Stimulated activated CD4-positive, alpha-beta T cell treated with anti-CD3 and anti-CD28 coated beads, Interleukin-2, amount 100 ng/mL, for 48 hours (primary cell): ENCODE data around the gene RSPO3.

Source experiments
- DNase-seq, 2 donors: peaks; one replicate each; pipeline ENCODE4 v3.0.0-alpha.2; 2020

Gene RSPO3

GRCh38 chr6:127164036-127164435, 45.6 kb downstream of the RSPO3 start:
- DNase-seq, result no peak

DNA sequence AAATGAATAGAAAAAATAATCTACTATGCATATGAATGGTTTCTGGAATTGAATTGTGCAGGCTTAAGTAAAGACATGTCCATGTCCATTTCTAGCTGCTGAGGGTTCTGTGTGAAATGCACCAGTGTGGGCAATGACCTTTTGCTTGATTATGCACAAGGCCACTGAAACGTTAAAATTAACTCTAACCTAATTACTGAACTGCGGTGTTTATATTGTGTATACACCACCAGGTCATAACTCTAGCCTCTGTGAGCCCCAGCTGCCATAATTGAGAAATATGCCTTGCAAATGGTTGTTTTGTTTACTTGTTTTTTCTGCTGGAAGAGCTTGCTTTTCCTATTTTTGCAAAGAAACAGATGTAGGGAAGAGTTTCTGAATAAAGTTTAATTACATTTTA, 46.1 kb downstream of the RSPO3 start:
- DNase-seq, result no peak

- no peak for DNase-seq
These were observed 54.9 kb downstream of the RSPO3 start for GRCh38 chr6:127173156-127173940.

DNA sequence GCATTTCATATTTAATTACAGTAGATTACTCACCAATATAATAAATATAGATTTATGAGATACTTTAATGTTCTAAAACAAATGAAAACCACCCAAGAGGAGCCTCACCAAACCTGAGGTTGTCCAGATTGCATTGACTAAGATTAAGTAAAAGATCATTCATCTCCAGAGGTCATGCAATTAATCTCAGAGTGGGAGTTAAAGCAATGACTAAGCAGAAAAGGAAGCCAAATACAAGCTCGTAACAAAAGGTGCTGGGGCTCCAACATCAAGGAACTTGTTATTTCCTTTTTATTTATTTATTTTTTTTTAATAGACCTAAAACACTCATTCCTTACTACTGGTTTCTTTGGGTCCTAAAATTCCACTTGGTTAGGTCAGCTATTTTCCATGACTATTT, 57.7 kb downstream of the RSPO3 start:
- DNase-seq, result no peak

DNA sequence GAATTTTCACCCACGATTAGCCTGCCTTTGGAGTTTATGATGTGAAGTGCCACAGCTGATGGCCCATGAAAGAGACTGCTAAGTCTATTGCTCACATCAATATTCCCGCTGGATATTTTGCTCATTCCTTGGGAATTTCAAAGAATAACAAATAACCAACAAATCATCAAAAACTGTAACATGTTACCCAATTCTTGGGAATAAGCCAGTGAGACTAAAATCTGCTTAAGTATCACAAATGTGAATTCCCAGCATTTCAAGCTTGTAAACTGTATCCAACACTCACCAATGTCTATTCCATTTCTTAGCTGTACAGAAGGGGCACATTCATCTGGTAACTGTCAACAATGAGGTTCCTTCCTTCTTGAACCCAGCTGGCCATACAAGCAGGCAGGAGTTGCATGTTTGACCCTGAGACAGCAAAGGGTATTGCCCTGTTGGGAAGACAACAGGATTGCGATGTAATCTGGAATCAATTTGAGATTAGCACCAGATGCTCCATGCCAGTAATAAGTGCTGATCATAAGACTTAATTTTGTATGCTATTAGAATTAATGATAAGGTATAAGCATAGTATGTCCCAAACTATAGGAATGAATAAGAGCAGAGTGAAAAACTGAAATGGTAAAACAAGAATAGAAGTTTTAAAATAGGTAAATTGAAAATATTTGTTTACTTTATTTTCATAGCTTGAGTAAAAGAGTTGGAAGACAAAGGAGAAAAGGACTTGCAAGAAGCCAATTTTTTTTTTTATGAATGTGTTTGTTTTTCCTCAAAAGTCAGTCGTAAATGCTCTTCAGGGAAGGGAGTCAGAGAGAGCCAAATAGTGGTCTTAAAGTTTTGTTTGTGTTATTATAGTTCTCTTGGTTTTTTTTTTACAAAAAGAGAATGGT, 58.8 kb downstream of the RSPO3 start:
- no peak for DNase-seq

DNA sequence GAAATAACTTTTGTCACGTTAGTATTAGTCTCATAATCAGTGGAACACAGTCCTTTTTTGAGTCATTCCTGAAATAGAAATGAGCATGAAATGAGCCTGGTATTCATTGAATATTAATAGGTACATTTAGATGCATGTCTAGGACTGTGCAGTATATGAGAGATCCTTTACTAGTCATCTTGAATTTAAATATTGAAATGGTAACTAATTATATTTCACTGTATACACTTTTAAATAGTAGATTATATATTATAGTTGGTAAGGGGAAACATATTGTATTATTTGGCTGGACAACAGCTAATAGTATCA, 59.4 kb downstream of the RSPO3 start:
- DNase-seq, result no peak

DNA sequence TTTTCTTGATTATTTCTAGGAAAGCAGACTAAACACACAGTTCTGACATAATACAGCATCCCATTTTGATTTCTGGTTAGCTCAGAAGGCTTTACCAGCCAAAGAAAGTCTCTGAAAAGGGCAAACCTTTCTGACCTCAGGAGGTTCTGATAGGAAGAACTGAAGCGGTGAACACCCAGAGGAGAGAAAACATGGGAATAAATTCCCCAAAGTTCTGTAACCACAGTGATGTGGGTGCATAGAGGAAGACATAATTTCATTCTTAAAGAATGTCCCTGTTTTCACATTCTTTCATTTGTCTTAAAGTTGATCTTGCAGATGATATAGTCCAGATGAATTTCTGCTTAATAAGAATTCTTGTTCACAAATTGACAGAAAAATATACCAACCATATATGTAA, 60.3 kb downstream of the RSPO3 start:
- DNase-seq, result no peak

DNA sequence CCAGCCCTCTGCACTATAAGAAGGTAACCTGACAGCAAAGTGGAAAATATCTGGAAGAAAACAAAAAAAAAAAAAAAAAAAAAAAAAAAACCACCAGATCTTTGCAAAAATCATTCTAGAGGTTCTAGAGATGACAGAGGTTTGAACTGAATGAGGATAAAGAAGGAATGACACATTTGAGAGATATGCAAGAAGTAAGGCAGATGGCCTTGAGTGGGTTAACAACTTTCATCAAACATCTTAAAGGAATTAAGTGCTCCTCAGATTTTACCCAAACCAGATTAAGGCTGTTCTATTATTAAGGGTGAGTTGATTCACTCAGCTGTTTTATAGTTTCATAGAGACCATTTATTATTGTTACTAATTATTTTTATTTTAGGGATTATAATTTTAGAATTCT, 62.0 kb downstream of the RSPO3 start:
- DNase-seq, result no peak

GRCh38 chr6:127182501-127182900, 64.0 kb downstream of the RSPO3 start:
- DNase-seq, result no peak

- DNase-seq, result no peak
These were observed 67.0 kb downstream of the RSPO3 start for GRCh38 chr6:127185437-127185995.

GRCh38 chr6:127186889-127187288, 68.4 kb downstream of the RSPO3 start:
- DNase-seq, result peak; percentile 70 to 71

DNA sequence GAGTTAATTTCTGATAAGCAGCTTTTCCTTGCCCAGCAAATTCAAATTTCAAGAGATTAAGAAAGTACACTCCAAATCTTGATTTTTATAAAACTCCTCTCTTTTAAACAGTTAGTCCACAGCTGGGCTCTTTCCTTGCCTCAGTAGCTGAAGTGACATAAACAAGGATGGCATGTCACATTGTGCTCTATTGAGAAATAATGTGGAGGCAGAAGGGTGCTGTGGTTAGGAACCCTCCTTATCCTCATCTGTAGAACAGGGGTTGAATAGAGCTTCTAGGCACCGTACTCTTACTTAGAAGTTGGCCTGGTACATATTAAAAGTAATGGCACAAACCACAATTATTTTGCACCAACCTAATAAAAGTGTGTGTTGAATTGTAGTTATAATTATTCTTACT, 70.3 kb downstream of the RSPO3 start:
- no peak for DNase-seq

DNA sequence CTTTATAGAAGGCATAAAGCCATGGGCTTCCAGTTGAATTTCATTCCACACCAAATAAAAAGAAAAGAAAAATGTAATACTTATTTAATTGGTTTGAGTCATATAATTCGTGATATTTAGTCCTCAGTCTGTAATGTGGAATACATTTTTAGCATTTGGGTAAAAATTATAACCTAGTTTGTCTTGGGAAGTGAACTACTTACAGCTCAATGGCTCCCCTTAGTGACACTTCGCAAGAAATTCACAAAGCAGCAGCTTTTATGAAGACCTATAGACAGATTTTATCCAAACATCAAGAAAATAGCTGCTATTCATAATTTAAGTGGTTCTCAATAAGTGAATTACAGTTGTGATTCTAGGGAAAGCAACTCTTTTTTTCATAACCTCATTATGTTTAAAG, 72.1 kb downstream of the RSPO3 start:
- no peak for DNase-seq

GRCh38 chr6:127191716-127192115, 73.2 kb downstream of the RSPO3 start:
- DNase-seq, result no peak

- DNase-seq, result no peak
These were observed 74.6 kb downstream of the RSPO3 start for GRCh38 chr6:127192911-127193541.

DNA sequence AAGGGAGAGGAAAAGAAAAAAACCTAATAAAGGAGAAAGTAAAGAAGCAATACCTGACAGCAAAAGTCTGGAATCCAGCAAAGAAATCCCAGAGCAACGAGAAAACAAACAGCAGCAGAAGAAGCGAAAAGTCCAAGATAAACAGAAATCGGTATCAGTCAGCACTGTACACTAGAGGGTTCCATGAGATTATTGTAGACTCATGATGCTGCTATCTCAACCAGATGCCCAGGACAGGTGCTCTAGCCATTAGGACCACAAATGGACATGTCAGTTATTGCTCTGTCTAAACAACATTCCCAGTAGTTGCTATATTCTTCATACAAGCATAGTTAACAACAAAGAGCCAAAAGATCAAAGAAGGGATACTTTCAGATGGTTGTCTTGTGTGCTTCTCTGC, 77.4 kb downstream of the RSPO3 start:
- no peak for DNase-seq

DNA sequence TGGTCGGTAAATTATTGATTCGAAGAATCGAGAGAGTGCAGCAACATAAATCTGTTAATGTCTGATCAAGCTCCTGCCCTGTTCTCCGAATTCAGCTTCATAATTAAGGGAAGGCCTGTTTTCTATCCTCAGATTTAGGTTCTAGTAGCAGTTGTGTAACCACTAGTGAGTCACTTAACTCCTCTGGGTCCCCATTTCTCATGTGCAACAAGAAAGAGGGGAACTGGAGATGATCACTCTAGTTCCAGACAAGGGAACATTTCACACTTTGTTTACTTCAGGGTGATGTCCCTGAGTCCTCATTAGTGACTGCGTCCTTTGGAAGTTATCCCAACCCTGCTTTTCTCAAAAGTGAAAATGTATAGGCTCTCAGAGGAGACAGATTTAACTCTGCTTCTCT, 80.1 kb downstream of the RSPO3 start:
- no peak for DNase-seq

- DNase-seq, result no peak
These were observed 81.0 kb downstream of the RSPO3 start for GRCh38 chr6:127199470-127199869.

GRCh38 chr6:127200114-127200513, 81.6 kb downstream of the RSPO3 start:
- DNase-seq, result no peak

DNA sequence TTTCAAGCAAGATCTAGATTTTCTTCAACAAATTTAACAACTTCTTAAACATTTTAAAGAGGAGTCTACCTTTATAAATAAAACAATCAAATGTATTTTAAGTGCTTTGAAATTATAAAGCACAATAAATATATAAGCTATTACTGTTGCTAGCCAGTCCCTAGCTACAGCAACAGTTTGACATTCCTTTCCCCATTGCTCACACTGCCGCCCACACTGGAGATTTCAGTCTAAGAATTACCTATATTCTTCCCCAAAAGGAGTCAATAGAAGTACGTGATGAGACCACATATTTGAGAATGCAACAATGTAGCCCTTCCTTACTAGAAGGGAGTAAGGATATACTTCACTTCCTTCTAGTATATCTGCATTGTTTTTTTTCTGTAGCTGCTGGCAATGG, 82.8 kb downstream of the RSPO3 start:
- no peak for DNase-seq

- no peak for DNase-seq
These were observed 84.2 kb downstream of the RSPO3 start for GRCh38 chr6:127202676-127203075.

- DNase-seq, result no peak
These were observed 85.8 kb downstream of the RSPO3 start for GRCh38 chr6:127204281-127204680.

- DNase-seq, result no peak
These were observed 86.6 kb downstream of the RSPO3 start for GRCh38 chr6:127205036-127205435.
